AG09309 (cell line): Measurements from ENCODE around the gene GALK2.
A peak's percentile ranks its signal among the peaks of the same experiment; 100 is the strongest.

ENCODE experiments used
- DNase-seq: peaks from one replicate; pipeline ENCODE4 v3.0.0-alpha.2; 2010; ENCODE audit warnings: low read depth
- H3K4me3 ChIP-seq: 2 replicates; pipeline ENCODE4 v1.5.1; 2011; ENCODE audit warnings: mild to moderate bottlenecking, low read depth, low read length, moderate library complexity; ENCODE audit not compliant: control insufficient read depth
- TF ChIP-seq, protein P1 (sequence below): IDR thresholded peaks from 2 replicates; pipeline ENCODE4 v1.5.1; 2011; ENCODE audit warnings: mild to moderate bottlenecking, low read depth, low read length, inconsistent platforms; ENCODE audit not compliant: insufficient read depth, control insufficient read depth; ENCODE audit errors: missing control alignments

Gene GALK2

DNA sequence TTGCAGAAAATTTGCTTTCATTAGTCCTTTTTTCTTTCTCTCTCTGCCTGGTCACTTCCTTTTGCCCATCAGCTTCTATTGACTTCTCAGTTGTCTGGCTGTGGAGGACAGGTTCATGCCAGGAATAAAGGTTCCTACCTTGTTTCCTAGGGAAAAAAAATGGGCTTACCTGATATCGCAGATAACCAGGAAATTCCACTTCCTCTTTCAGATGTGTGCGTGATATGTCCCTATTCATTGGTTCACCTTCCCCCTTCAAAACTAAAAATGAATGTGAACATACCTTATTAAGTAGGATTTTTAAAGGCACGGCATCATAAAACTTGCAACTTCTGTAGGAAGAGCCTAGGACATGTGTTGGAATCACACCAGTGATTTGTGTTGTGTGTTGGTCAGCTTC lies 133.0 kb downstream of the GALK2 start:
- H3K4me3 ChIP-seq = no peak overlapping the region
- TF ChIP-seq, protein P1, sequence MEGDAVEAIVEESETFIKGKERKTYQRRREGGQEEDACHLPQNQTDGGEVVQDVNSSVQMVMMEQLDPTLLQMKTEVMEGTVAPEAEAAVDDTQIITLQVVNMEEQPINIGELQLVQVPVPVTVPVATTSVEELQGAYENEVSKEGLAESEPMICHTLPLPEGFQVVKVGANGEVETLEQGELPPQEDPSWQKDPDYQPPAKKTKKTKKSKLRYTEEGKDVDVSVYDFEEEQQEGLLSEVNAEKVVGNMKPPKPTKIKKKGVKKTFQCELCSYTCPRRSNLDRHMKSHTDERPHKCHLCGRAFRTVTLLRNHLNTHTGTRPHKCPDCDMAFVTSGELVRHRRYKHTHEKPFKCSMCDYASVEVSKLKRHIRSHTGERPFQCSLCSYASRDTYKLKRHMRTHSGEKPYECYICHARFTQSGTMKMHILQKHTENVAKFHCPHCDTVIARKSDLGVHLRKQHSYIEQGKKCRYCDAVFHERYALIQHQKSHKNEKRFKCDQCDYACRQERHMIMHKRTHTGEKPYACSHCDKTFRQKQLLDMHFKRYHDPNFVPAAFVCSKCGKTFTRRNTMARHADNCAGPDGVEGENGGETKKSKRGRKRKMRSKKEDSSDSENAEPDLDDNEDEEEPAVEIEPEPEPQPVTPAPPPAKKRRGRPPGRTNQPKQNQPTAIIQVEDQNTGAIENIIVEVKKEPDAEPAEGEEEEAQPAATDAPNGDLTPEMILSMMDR = no peak
- DNase-seq = no peak

DNA sequence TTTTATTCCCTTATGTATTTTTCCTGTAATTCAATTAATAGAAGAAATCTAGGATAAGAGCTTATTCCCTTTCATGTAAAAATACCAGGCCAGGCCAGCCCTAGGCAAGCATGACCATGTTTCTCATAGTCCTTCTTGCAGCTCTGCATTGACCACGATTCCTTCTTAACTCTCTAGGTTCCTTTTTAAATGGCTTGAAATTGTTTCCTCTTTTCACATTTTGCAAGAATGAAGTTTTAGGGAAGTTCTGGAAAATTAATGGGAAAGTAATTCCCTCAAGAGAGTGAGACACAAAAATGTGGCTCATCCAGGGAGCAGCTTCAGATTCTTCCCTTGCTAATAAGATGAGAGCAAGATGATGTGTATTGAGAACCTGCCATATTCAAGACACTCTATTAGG lies 136.5 kb downstream of the GALK2 start:
- TF ChIP-seq, protein P1 = no peak
- H3K4me3 ChIP-seq = no peak overlapping the region
- no peak for DNase-seq

DNA sequence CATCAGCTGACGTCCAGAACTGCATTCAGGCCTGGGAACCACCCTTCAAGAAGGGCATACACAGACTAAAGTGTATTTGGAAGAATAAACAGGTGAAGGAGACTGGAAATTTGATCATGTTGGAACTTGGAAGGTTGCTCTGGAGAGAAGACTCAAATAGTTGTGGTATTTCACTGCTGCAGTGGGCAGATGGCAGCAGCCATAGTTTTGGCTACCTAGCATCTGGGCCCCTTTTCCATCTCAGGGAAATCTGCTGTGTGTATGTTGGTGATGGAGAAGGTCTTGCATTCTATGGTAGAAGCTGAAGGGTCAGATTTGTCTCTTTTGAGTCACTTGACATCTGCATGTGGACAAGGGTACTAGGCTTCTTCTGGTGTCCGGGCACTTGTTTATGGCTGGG lies 138.6 kb downstream of the GALK2 start:
- H3K4me3 ChIP-seq = no peak overlapping the region
- DNase-seq = no peak
- TF ChIP-seq, protein P1 = no peak

DNA sequence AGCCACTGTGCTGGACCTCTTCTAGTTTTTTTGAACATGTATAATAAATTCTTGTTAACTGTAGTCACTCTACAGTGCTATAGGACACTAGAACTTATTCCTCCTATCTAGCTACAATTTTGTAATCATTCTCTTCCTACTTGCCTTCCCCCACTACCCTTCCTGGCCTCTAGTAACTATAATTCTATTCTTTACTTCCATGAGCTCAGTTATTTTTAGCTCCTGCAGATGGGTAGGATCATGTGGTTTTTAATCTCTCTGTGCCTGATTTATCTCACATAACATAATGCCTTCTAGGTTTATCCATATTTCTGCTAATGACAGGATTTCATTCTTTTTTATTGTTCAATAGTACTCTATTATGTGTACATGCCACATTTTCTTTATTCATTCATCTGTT lies 139.8 kb downstream of the GALK2 start:
- H3K4me3 ChIP-seq = no peak overlapping the region
- no peak for DNase-seq
- TF ChIP-seq, protein P1 = no peak

DNA sequence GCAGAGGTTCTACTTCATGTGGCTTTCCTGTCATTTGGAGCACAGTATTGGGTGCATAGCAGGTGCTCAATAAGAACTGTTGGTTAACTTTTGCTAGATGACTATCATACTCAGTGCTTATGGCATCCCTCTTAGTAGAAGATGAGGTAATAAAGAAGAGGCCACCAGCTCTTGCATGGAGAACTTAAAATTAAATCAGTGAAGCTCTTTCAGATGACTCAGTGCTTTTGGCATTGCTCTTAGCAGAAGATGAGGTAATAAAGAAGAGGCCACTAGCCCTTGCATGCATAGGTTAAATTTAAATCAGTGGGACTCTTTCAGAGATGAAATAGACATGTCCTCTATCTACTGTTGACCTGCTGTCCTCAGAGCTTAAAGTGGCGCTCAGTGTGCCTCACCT lies 143.6 kb downstream of the GALK2 start:
- DNase-seq = peak; percentile 67
- H3K4me3 ChIP-seq = no peak overlapping the region
- TF ChIP-seq, protein P1 = no peak

DNA sequence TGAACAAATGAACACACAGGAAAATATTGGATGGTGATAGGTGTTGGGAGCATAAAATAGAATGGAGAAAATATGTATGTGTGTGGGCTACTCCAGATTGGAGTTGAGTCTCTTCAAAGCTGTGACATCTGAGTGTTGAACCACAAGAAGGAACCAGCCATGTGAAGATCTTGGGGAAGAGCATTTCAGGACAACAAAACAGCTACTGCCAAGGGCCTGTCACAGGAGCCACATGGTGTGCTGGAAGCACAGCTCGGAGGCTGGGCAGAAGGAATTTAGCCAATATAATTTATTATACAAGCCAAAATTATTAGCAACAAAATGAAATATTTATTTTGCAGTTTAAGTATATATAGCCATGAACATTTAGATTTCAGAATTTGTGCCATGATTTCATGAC lies 144.7 kb downstream of the GALK2 start:
- H3K4me3 ChIP-seq = no peak overlapping the region
- TF ChIP-seq, protein P1 = no peak
- DNase-seq = no peak

DNA sequence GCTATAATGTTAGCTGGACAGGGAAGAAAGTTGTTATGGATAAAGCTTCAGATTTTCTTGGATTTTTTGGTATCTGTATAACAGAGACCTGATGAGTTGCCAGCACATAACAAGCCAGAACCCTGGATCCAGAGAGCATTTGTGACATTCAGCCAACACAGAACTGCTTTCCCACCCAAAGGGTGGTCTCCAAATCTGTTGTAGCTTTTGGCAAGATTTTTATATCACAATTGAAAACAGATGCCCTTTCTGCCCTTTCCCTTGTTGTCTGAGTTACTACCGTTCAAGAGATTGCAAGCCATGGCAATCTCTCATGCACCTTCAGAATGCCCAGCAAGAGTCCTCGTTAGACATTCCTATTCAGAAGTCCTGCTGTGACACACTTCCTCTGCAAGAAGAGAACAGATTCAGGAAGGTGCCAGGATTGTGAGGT lies 145.4 kb downstream of the GALK2 start:
- H3K4me3 ChIP-seq = no peak overlapping the region
- DNase-seq = no peak
- TF ChIP-seq, protein P1 = no peak
